CD14-positive monocyte (primary cell): ENCODE results near the gene RYR2. TPM values are rescaled to one million over a fixed set of nuclear protein-coding genes. Genes with fewer than 3 reads are reported as not detected.

Source experiments
- DNase-seq, 3 donors: peaks; one replicate each; pipeline ENCODE4 v3.0.0-alpha.2; 2011 to 2022
- H2AFZ ChIP-seq: 2 replicates; pipeline ENCODE4 v1.6.0; 2012; ENCODE audit warnings: mild to moderate bottlenecking, low read depth, low read length, inconsistent platforms; ENCODE audit not compliant: insufficient read depth, poor library complexity, severe bottlenecking
- H3K27ac ChIP-seq, 2 donors: 1 replicate in 1 of 2; 2 replicates in 1 of 2; pipeline ENCODE4 v1.5.1; 2012 to 2013; ENCODE audit warnings: low read length in 2 of 2, control low read depth in 1 of 2, inconsistent platforms in 1 of 2, low read depth in 1 of 2, mild to moderate bottlenecking in 1 of 2
- H3K27me3 ChIP-seq, 2 donors: one replicate each; pipeline versions ENCODE4 v1.6.0 to v1.6.1; 2011 to 2013; ENCODE audit warnings: low read length in 2 of 2; ENCODE audit not compliant: control insufficient read depth in 2 of 2, insufficient read depth in 2 of 2
- H3K36me3 ChIP-seq, 2 donors: replicated peaks in 1 of 2; 1 replicate in 1 of 2; 2 replicates in 1 of 2; pipeline versions ENCODE4 v1.5.1 to v1.6.1; 2012 to 2013; ENCODE audit warnings: low read length in 2 of 2, control low read depth in 1 of 2, inconsistent platforms in 1 of 2, mild to moderate bottlenecking in 1 of 2; ENCODE audit not compliant: insufficient read depth in 2 of 2, control insufficient read depth in 1 of 2
- H3K4me1 ChIP-seq, 2 donors: 1 replicate in 1 of 2; 2 replicates in 1 of 2; pipeline versions ENCODE4 v1.5.1 to v1.6.1; 2012 to 2013; ENCODE audit warnings: low read length in 2 of 2, control low read depth in 1 of 2, inconsistent platforms in 1 of 2, mild to moderate bottlenecking in 1 of 2, moderate library complexity in 1 of 2; ENCODE audit not compliant: insufficient read depth in 2 of 2, control insufficient read depth in 1 of 2
- H3K4me2 ChIP-seq: replicated peaks from 2 replicates; pipeline ENCODE3; 2012; ENCODE audit warnings: low read length, moderate library complexity, mild to moderate bottlenecking; ENCODE audit not compliant: poor library complexity, severe bottlenecking; ENCODE audit errors: extremely low read depth
- H3K4me3 ChIP-seq, 3 experiments: fragments of 200-600 bp in 1 of 3; sonication (generic) in 1 of 3; replicated peaks in 1 of 3; 1 replicate in 2 of 3; 2 replicates in 1 of 3; pipeline ENCODE4 v1.5.1; 2011 to 2013; ENCODE audit warnings: low read length in 3 of 3, mild to moderate bottlenecking in 3 of 3, control low read depth in 2 of 3, low read depth in 2 of 3, inconsistent platforms in 1 of 3, moderate library complexity in 1 of 3
- H3K79me2 ChIP-seq: 2 replicates; pipeline ENCODE4 v1.6.0; 2012; ENCODE audit warnings: mild to moderate bottlenecking, control low read depth, inconsistent platforms, low read length, moderate library complexity; ENCODE audit not compliant: insufficient read depth
- H3K9ac ChIP-seq: 2 replicates; pipeline ENCODE4 v1.6.0; 2017; ENCODE audit warnings: low read length, mild to moderate bottlenecking; ENCODE audit not compliant: insufficient read depth, poor library complexity, severe bottlenecking
- H3K9me3 ChIP-seq, 2 donors: replicated peaks in 1 of 2; 1 replicate in 1 of 2; 2 replicates in 1 of 2; pipeline versions ENCODE4 v1.5.1 to v1.6.1; 2012 to 2013; ENCODE audit warnings: low read length in 2 of 2, control low read depth in 1 of 2; ENCODE audit not compliant: control insufficient read depth in 1 of 2, insufficient read depth in 1 of 2
- H4K20me1 ChIP-seq: 2 replicates; pipeline ENCODE4 v1.6.0; 2012; ENCODE audit warnings: mild to moderate bottlenecking, low read length, control low read depth, moderate library complexity; ENCODE audit not compliant: insufficient read depth
- H3K27ac Mint-ChIP-seq, 7 donors: one replicate each; pipeline ENCODE4 v1.8.0; 2020; ENCODE audit warnings: mild to moderate bottlenecking in 7 of 7, mixed read lengths in 7 of 7, moderate library complexity in 6 of 7, inconsistent platforms in 2 of 7
- H3K27me3 Mint-ChIP-seq, 3 donors: one replicate each; pipeline ENCODE4 v1.8.0; 2021 to 2022; ENCODE audit warnings: low read depth in 3 of 3, mild to moderate bottlenecking in 3 of 3, mixed read lengths in 3 of 3, moderate library complexity in 3 of 3, inconsistent platforms in 1 of 3
- H3K36me3 Mint-ChIP-seq, 2 donors: one replicate each; pipeline ENCODE4 v1.8.0; 2020; ENCODE audit warnings: mixed read lengths in 2 of 2, inconsistent platforms in 1 of 2, mild to moderate bottlenecking in 1 of 2
- H3K4me1 Mint-ChIP-seq: one replicate; pipeline ENCODE4 v1.8.0; 2020; ENCODE audit warnings: mild to moderate bottlenecking, mixed read lengths
- H3K4me3 Mint-ChIP-seq, 2 donors: one replicate each; pipeline ENCODE4 v1.8.0; 2020; ENCODE audit warnings: mild to moderate bottlenecking in 2 of 2, mixed read lengths in 2 of 2, moderate library complexity in 1 of 2
- H3K9me3 Mint-ChIP-seq, 7 donors: one replicate each; pipeline ENCODE4 v1.8.0; 2020 to 2022; ENCODE audit warnings: mixed read lengths in 7 of 7, mild to moderate bottlenecking in 6 of 7, moderate library complexity in 6 of 7, inconsistent platforms in 2 of 7
- CTCF ChIP-seq: fragments of 200-600 bp; IDR thresholded peaks from one replicate; pipeline ENCODE4 v1.8.0; 2022; ENCODE audit warnings: antibody characterized with exemption, mild to moderate bottlenecking
- WGBS: methylation state at CpG from one replicate; pipeline ENCODE4 v1.1.5; 2013; ENCODE audit warnings: missing lambda C conversion rate; ENCODE audit not compliant: insufficient coverage; 5-methylcytosine and 5-hydroxymethylcytosine counted together
- intact Hi-C, 2 donors: fragments of 100-400 bp; cut with micrococcal nuclease; formaldehyde crosslinking; loops; one replicate each; pipeline versions ENCODE4 v1.15.0 to v1.15.1; 2023
- polyA plus RNA-seq, 3 donors: library from polyadenylated mRNA; depleted of rRNA in 1 of 3; unstranded in 2 of 3; stranded (reverse) in 1 of 3; fragments of 300-500 nt in 2 of 3; fragments of >200 nt in 1 of 3; fragmentation: Illumina TruSeq in 2 of 3; gene quantifications; 1 replicate in 2 of 3; 2 replicates in 1 of 3; pipeline ENCODE4 v1.2.3, GENCODE V29; 2012 to 2021

Gene RYR2
- polyA plus RNA-seq, 3 donors: not detected

DNA sequence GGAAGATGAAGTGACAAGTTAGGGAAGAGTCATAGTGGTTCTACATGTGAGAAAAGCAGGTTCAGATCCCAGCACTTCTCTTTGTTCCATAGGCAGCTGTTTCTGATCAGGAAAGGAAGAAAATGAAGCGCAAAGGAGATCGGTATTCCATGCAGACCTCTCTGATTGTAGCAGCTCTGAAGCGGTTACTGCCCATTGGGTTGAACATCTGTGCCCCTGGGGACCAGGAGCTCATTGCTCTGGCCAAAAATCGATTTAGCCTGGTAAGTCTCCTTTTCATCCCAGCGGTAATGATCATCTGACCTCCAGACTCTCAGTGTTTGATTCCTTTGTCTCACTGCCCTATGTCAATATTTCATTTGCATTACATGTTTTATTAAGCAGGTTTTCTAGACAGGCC lies 675.1 kb downstream of the RYR2 start:
- Mint-ChIP-seq H3K9me3 (peaks cover under 1 to 13% (median 8%) of the 10 kb centered on the region in 7 donors), H3K27ac (no peak overlapping the region), H3K27me3 (peaks cover 0 to under 1% (median 0%) of the 10 kb centered on the region in 3 donors), H3K36me3 (no peaks in the 10 kb centered on the region), H3K4me1 (no peaks in the 10 kb centered on the region), H3K4me3 (no peak overlapping the region)
- Histone ChIP-seq H3K27ac (no peak overlapping the region), H3K9ac (no peak overlapping the region), H3K4me3 (no peak overlapping the region), H4K20me1 (no peaks in the 10 kb centered on the region), H3K27me3 (no peaks in the 10 kb centered on the region), H3K4me1 (no peaks in the 10 kb centered on the region), H2AFZ (no peak overlapping the region), H3K79me2 (no peaks in the 10 kb centered on the region), H3K4me2 (no peak overlapping the region), H3K36me3 (no peaks in the 10 kb centered on the region), H3K9me3 (peaks cover 0 to 5% of the 10 kb centered on the region in 2 donors)
- TF ChIP-seq CTCF: no peak
- 88% methylated on average over 4 of the region's 5 CpGs for WGBS
- intact Hi-C loops: no loop called here
- DNase-seq: no peak

DNA sequence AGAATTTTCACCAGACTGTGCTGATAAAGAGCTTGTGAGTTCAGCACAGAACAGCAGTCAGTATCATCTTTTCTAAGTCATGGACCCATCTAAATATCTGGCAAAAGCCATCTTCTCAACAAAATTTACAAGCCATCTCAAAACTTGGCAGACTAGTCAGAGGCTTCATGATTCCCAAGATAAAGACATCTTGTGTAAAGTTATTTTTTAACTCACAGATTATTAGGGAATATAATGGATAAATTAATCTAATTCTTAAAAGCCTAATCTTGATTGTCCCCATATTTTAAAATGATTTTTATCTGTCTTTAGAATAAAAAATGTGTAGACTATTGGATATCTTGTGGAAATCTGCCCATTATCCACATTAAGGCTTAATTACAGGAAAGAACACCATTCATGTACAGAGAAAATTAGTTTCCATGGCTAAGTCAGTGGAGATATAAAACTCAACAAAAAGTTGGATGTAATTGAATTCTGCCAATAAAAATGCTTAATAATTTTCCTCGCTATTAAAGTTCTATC lies 688.9 kb downstream of the RYR2 start:
- no peak overlapping the region for H3K4me3 ChIP-seq
- H3K9me3 ChIP-seq: no peaks in the 10 kb centered on the region
- no CpG with 5 or more reads among the region's 1 CpG for WGBS
- intact Hi-C loops: no loop called here
- no peak overlapping the region for H3K27ac ChIP-seq
- no peaks in the 10 kb centered on the region for H3K36me3 ChIP-seq
- no peak overlapping the region for H2AFZ ChIP-seq
- peaks cover 0 to 9% (median 0%) of the 10 kb centered on the region in 7 donors for H3K9me3 Mint-ChIP-seq
- no peak overlapping the region for H3K9ac ChIP-seq
- no peaks in the 10 kb centered on the region for H3K4me1 ChIP-seq
- no peak for TF ChIP-seq CTCF
- H3K79me2 ChIP-seq: no peaks in the 10 kb centered on the region
- no peak overlapping the region for H3K27ac Mint-ChIP-seq
- H3K36me3 Mint-ChIP-seq: no peaks in the 10 kb centered on the region
- no peaks in the 10 kb centered on the region for H3K27me3 Mint-ChIP-seq
- DNase-seq: no peak
- no peaks in the 10 kb centered on the region for H3K27me3 ChIP-seq
- H3K4me2 ChIP-seq: no peak overlapping the region
- no peaks in the 10 kb centered on the region for H4K20me1 ChIP-seq
- H3K4me1 Mint-ChIP-seq: no peaks in the 10 kb centered on the region
- no peak overlapping the region for H3K4me3 Mint-ChIP-seq
